H9 (cell line): ENCODE data around the gene EXOC6. TPM values are rescaled to one million over a fixed set of nuclear protein-coding genes. Genes with fewer than 3 reads are reported as not detected.

Experiments used
- DNase-seq: peaks from one replicate; pipeline ENCODE4 v3.0.0-alpha.2; 2017
- H2AFZ ChIP-seq: one replicate; pipeline ENCODE4 v1.6.1; 2013; ENCODE audit warnings: mild to moderate bottlenecking, low read length, control low read depth, moderate library complexity
- H2AK5ac ChIP-seq: 2 replicates; pipeline ENCODE4 v1.6.1; 2013; ENCODE audit warnings: low read length, control low read depth, mixed read lengths; ENCODE audit not compliant: insufficient read length
- H2BK120ac ChIP-seq: one replicate; pipeline ENCODE4 v1.6.1; 2013; ENCODE audit warnings: low read depth, mild to moderate bottlenecking, low read length, control low read depth, inconsistent platforms; ENCODE audit not compliant: poor library complexity, severe bottlenecking
- H2BK12ac ChIP-seq: 2 replicates; pipeline ENCODE4 v1.6.1; 2013; ENCODE audit warnings: low read length, control low read depth, mixed read lengths, low read depth; ENCODE audit not compliant: insufficient read length
- H2BK15ac ChIP-seq: 2 replicates; pipeline ENCODE4 v1.6.1; 2013; ENCODE audit warnings: low read depth, low read length, control low read depth
- H2BK20ac ChIP-seq: one replicate; pipeline ENCODE4 v1.6.1; 2013; ENCODE audit warnings: low read depth, mild to moderate bottlenecking, low read length, control low read depth, inconsistent platforms; ENCODE audit not compliant: poor library complexity, severe bottlenecking
- H2BK5ac ChIP-seq: 2 replicates; pipeline ENCODE4 v1.6.1; 2013; ENCODE audit warnings: low read length, control low read depth, mixed read lengths; ENCODE audit not compliant: insufficient read length
- H3K14ac ChIP-seq: 2 replicates; pipeline ENCODE4 v1.6.1; 2013; ENCODE audit warnings: low read length, control low read depth; ENCODE audit not compliant: insufficient read depth
- H3K18ac ChIP-seq: 2 replicates; pipeline ENCODE4 v1.6.1; 2013; ENCODE audit warnings: low read depth, mild to moderate bottlenecking, mixed read lengths, low read length, control low read depth; ENCODE audit not compliant: insufficient read length
- H3K23ac ChIP-seq: 2 replicates; pipeline ENCODE4 v1.6.1; 2013; ENCODE audit warnings: low read length, control low read depth, mixed read lengths, low read depth; ENCODE audit not compliant: insufficient read length
- H3K23me2 ChIP-seq: 2 replicates; pipeline ENCODE4 v1.6.1; 2013; ENCODE audit warnings: low read depth, mild to moderate bottlenecking, mixed read lengths, low read length, control low read depth; ENCODE audit not compliant: insufficient read length, poor library complexity, severe bottlenecking
- H3K27ac ChIP-seq: 2 replicates; pipeline ENCODE4 v1.5.1; 2013; ENCODE audit warnings: low read length, control low read depth, mixed read lengths, low read depth; ENCODE audit not compliant: insufficient read length
- H3K27me3 ChIP-seq: 2 replicates; pipeline ENCODE4 v1.6.1; 2013; ENCODE audit warnings: low read length, control low read depth, inconsistent platforms; ENCODE audit not compliant: insufficient read depth
- H3K4ac ChIP-seq: 2 replicates; pipeline ENCODE4 v1.6.1; 2013; ENCODE audit warnings: low read depth, mild to moderate bottlenecking, control low read depth, inconsistent platforms, low read length, moderate library complexity
- H3K4me1 ChIP-seq: 2 replicates; pipeline ENCODE4 v1.6.1; 2013; ENCODE audit warnings: low read length, control low read depth, inconsistent platforms; ENCODE audit not compliant: insufficient read depth
- H3K4me2 ChIP-seq: 2 replicates; pipeline ENCODE4 v1.6.1; 2013; ENCODE audit warnings: low read length, control low read depth, mixed read lengths; ENCODE audit not compliant: insufficient read length, insufficient read depth
- H3K56ac ChIP-seq: 2 replicates; pipeline ENCODE4 v1.6.1; 2013; ENCODE audit warnings: low read depth, mild to moderate bottlenecking, mixed read lengths, low read length, control low read depth; ENCODE audit not compliant: insufficient read length
- H3K79me1 ChIP-seq: 2 replicates; pipeline ENCODE4 v1.6.1; 2013; ENCODE audit warnings: low read depth, mild to moderate bottlenecking, moderate library complexity, low read length, control low read depth, inconsistent platforms; ENCODE audit not compliant: insufficient read depth, poor library complexity, severe bottlenecking
- H3K79me2 ChIP-seq: 2 replicates; pipeline ENCODE4 v1.6.1; 2013; ENCODE audit warnings: low read length, control low read depth, inconsistent platforms; ENCODE audit not compliant: insufficient read depth
- H3K9ac ChIP-seq: 2 replicates; pipeline ENCODE4 v1.6.1; 2013; ENCODE audit warnings: low read length, control low read depth, mixed read lengths; ENCODE audit not compliant: insufficient read length; ENCODE audit errors: extremely low read depth
- H3K9me3 ChIP-seq: one replicate; pipeline ENCODE4 v1.6.1; 2013; ENCODE audit warnings: low read depth, low read length, inconsistent platforms; ENCODE audit not compliant: control insufficient read depth
- H3T11ph ChIP-seq: one replicate; pipeline ENCODE4 v1.6.1; 2013; ENCODE audit warnings: mild to moderate bottlenecking, low read length, control low read depth, inconsistent platforms
- H4K20me1 ChIP-seq: one replicate; pipeline ENCODE4 v1.6.1; 2013; ENCODE audit not compliant: control insufficient read depth, insufficient read length, insufficient read depth
- H4K5ac ChIP-seq: 2 replicates; pipeline ENCODE4 v1.6.1; 2013; ENCODE audit warnings: low read depth, mild to moderate bottlenecking, mixed read lengths, low read length, control low read depth; ENCODE audit not compliant: insufficient read length
- H4K8ac ChIP-seq: replicated peaks from 2 replicates; pipeline ENCODE4 v1.6.1; 2013; ENCODE audit warnings: low read length, control low read depth, mixed read lengths, low read depth; ENCODE audit not compliant: insufficient read length
- H4K91ac ChIP-seq: 2 replicates; pipeline ENCODE4 v1.6.1; 2013; ENCODE audit warnings: low read depth, mild to moderate bottlenecking, moderate library complexity, mixed read lengths, low read length, control low read depth; ENCODE audit not compliant: insufficient read length
- H3K27ac Mint-ChIP-seq, 3 experiments: 2 replicates in 2 of 3; 3 replicates in 1 of 3; pipeline ENCODE4 v1.8.0; 2020 to 2021; ENCODE audit warnings: mixed read lengths in 3 of 3, mild to moderate bottlenecking in 1 of 3, moderate library complexity in 1 of 3
- H3K27me3 Mint-ChIP-seq: 2 replicates; pipeline ENCODE4 v1.8.0; 2021; ENCODE audit warnings: low read depth, mild to moderate bottlenecking, moderate library complexity, mixed read lengths
- H3K36me3 Mint-ChIP-seq, 3 experiments: 2 replicates in 2 of 3; 3 replicates in 1 of 3; pipeline ENCODE4 v1.8.0; 2020 to 2021; ENCODE audit warnings: low read depth in 3 of 3, mixed read lengths in 3 of 3; ENCODE audit not compliant: insufficient read depth in 1 of 3
- H3K4me1 Mint-ChIP-seq, 2 experiments: 2 replicates each; pipeline ENCODE4 v1.8.0; 2020; ENCODE audit warnings: mixed read lengths in 2 of 2
- H3K4me3 Mint-ChIP-seq, 2 experiments: 2 replicates in 1 of 2; 3 replicates in 1 of 2; pipeline ENCODE4 v1.8.0; 2020 to 2021; ENCODE audit warnings: mild to moderate bottlenecking in 2 of 2, mixed read lengths in 2 of 2, moderate library complexity in 1 of 2
- H3K9me3 Mint-ChIP-seq, 2 experiments: 2 replicates in 1 of 2; 3 replicates in 1 of 2; pipeline ENCODE4 v1.8.0; 2020; ENCODE audit warnings: mild to moderate bottlenecking in 2 of 2, mixed read lengths in 2 of 2, moderate library complexity in 1 of 2
- WGBS: extraction: QIAGEN DNeasy Blood & Tissue Kit; methylation state at CpG from one replicate; pipeline ENCODE4 v1.1.7; 2013; ENCODE audit warnings: missing lambda C conversion rate, low lambda C conversion rate, mixed read lengths; ENCODE audit not compliant: insufficient read length; ENCODE audit errors: extremely low coverage; 5-methylcytosine and 5-hydroxymethylcytosine counted together
- total RNA-seq: library from RNA; stranded (reverse); gene quantifications from 2 replicates; pipeline ENCODE4 v1.2.1, GENCODE V29; 2021
- TF ChIP-seq, protein P1 (sequence below): fragments of 200-600 bp; sonication (generic); conservative IDR thresholded peaks from 3 replicates; pipeline ENCODE4 v1.8.0; 2021; ENCODE audit warnings: antibody characterized with exemption, mild to moderate bottlenecking

EXOC6 gene
- total RNA-seq, 1 experiment from 2014 or later, result 9.0 TPM

DNA sequence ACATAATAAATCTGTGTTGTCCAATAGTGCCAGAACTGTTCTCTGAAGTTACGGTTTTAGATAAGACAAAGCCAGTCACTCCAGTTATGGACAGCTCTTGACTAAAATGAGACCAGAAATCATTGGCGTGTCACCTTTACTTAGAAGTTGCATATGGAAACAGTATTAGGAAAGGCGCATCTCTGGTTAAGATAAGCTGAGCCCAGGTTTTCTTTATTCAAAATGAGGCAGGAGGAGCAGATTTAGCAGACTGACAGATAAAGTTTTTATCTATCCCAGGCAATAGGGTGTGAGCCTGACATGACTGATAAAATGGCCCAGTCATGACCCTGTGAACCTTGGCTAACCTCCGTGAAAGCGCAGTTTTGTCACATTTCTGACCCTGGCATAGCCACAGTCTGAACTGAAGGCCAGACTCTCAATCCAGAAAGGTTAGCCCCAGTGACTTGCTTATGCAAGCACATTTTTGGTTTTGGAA lies 229.6 kb downstream of the EXOC6 start:
- no peaks in the 10 kb centered on the region for H3K9me3 ChIP-seq
- no peaks in the 10 kb centered on the region for H3K79me2 ChIP-seq
- no peak overlapping the region for H4K8ac ChIP-seq
- no CpG with 5 or more reads among the region's 5 CpGs for WGBS
- Mint-ChIP-seq H3K4me3 (no peak overlapping the region), H3K27me3 (peaks cover 46% of the 10 kb centered on the region), H3K36me3 (peaks cover 0 to 38% (median 35%) of the 10 kb centered on the region in 3 experiments; a peak in 4 of 7 replicates), H3K4me1 (peaks cover 36 to 37% of the 10 kb centered on the region in 2 experiments), H3K9me3 (peaks cover 0 to 3% of the 10 kb centered on the region in 2 experiments; a peak in 2 of 5 replicates), H3K27ac (no peak overlapping the region)
- no peak overlapping the region for H3K9ac ChIP-seq
- no peak overlapping the region for H2AK5ac ChIP-seq
- no peak overlapping the region for H2BK15ac ChIP-seq
- no peaks in the 10 kb centered on the region for H3K4me1 ChIP-seq
- H2BK120ac ChIP-seq, result no peak overlapping the region
- no peak for DNase-seq
- no peak overlapping the region for H2AFZ ChIP-seq
- no peak overlapping the region for H2BK12ac ChIP-seq
- H3K23me2 ChIP-seq, result peaks cover 15% of the 10 kb centered on the region
- no peak overlapping the region for H2BK5ac ChIP-seq
- H3K4me2 ChIP-seq, result no peak overlapping the region
- no peak overlapping the region for H3K56ac ChIP-seq
- no peak overlapping the region for H3K18ac ChIP-seq
- H4K91ac ChIP-seq, result no peak overlapping the region
- H4K5ac ChIP-seq, result no peak overlapping the region
- H2BK20ac ChIP-seq, result no peak overlapping the region
- no peaks in the 10 kb centered on the region for H3K79me1 ChIP-seq
- no peak overlapping the region for H3K14ac ChIP-seq
- H4K20me1 ChIP-seq, result no peaks in the 10 kb centered on the region
- TF ChIP-seq, protein P1, sequence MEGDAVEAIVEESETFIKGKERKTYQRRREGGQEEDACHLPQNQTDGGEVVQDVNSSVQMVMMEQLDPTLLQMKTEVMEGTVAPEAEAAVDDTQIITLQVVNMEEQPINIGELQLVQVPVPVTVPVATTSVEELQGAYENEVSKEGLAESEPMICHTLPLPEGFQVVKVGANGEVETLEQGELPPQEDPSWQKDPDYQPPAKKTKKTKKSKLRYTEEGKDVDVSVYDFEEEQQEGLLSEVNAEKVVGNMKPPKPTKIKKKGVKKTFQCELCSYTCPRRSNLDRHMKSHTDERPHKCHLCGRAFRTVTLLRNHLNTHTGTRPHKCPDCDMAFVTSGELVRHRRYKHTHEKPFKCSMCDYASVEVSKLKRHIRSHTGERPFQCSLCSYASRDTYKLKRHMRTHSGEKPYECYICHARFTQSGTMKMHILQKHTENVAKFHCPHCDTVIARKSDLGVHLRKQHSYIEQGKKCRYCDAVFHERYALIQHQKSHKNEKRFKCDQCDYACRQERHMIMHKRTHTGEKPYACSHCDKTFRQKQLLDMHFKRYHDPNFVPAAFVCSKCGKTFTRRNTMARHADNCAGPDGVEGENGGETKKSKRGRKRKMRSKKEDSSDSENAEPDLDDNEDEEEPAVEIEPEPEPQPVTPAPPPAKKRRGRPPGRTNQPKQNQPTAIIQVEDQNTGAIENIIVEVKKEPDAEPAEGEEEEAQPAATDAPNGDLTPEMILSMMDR, result no peak
- no peak overlapping the region for H3K27ac ChIP-seq
- no peak overlapping the region for H3K4ac ChIP-seq
- no peak overlapping the region for H3K23ac ChIP-seq
- peaks cover 36% of the 10 kb centered on the region; the same call in 1 of the 2 replicates for H3K27me3 ChIP-seq
- H3T11ph ChIP-seq, result no peak overlapping the region
